OCI-M2 (cell line): ENCODE measurements around the gene BPIFA1.

Experiments used
- DNase-seq: peaks from one replicate; lab custom pipeline; 2025; ENCODE audit not compliant: unreplicated experiment; lab: John Stamatoyannopoulos, UW

BPIFA1 gene

GRCh38 chr20:33235696-33236095 is at the start of gene BPIFA1:
TSS of gene BPIFA1 (plus strand) at chr20:33235996. CDS start at chr20:33237712, 1,716 bp downstream.
- no peak for DNase-seq

DNA sequence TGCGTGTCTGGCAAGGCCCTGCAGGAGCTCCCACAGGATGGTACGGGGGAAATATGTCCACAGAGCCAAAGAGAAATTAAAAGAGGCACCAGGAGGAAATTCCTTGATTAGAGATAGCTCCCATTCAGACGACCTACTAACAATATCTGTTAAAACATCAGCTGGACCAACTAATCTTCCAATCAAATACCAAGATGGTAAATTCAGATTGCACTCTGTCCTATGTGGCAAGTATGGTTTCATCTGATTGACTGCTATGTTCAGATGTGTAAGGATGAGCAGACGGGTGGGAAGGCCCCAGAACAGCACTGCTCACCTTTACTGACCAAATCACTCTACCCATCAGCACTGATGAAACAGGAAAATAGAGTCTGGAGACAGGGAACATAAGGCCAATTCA is 48.3 kb upstream of the BPIFA1 start:
- no peak for DNase-seq

GRCh38 chr20:33188421-33188820 is 47.4 kb upstream of the BPIFA1 start:
- DNase-seq = no peak

DNA sequence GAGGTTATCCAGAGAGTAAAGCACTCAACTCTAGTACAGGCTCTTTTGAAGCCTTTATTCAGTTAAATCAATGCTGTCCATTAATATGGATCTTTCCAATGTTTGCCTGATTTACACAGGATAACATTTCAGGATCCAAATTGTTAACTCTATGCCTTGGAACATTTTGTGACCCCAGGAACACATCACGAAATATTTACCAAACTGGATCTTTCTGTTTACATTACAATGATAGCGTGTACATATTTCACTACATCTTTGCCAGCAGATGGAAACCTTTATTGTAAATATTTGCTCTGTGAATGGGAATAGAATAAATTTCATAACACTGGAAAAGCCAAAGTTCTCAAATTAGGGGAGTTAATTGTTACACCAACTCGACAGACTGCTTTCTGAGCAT is 44.3 kb upstream of the BPIFA1 start:
- no peak for DNase-seq

- no peak for DNase-seq
Observed at GRCh38 chr20:33191955-33192354, 43.8 kb upstream of the BPIFA1 start.

GRCh38 chr20:33192912-33193501 is 42.8 kb upstream of the BPIFA1 start:
- DNase-seq = no peak

GRCh38 chr20:33199026-33199425 is 36.8 kb upstream of the BPIFA1 start:
- DNase-seq = no peak

DNA sequence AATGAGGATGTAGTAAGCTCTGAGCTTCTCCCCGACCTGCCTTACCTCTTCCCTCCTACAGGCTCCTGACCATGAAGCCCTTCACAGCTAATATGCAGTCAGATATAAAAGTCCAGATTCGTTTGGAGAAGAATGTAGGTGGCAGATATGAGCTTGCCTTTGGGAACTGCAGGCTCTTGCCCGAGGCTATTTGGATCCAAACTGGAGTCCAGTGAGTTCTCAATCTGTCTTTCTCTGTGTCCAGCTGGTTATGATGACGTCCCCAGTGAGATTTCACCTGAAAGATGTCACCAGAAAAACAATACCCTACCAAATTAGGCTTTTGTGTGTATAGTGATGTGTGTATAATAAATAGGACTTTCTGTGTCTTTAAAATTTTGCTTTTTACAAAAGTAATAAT is 33.3 kb upstream of the BPIFA1 start:
- DNase-seq = no peak

GRCh38 chr20:33203444-33203843 is 32.4 kb upstream of the BPIFA1 start:
- no peak for DNase-seq

DNA sequence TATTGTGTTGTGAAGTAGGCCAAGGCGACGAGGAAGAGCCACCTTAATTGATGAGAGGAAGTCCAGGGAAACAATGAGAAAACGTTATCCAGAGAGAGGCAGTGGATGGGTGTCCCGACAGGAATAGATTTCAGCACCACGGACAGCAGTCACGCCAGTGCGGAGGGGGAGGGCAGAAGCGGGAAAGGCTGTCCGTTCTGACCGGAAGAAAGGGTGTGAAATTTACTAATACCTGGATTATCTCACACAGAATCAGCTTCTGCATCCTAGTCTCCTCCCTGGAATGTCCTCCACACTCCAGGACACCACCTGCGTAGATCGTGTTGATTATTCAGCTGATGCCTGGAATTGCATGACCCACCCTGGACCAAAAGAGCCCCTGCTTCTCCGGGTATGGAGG is 26.0 kb upstream of the BPIFA1 start:
- DNase-seq = no peak

- no peak for DNase-seq
Observed at GRCh38 chr20:33210371-33210770, 25.4 kb upstream of the BPIFA1 start.

DNA sequence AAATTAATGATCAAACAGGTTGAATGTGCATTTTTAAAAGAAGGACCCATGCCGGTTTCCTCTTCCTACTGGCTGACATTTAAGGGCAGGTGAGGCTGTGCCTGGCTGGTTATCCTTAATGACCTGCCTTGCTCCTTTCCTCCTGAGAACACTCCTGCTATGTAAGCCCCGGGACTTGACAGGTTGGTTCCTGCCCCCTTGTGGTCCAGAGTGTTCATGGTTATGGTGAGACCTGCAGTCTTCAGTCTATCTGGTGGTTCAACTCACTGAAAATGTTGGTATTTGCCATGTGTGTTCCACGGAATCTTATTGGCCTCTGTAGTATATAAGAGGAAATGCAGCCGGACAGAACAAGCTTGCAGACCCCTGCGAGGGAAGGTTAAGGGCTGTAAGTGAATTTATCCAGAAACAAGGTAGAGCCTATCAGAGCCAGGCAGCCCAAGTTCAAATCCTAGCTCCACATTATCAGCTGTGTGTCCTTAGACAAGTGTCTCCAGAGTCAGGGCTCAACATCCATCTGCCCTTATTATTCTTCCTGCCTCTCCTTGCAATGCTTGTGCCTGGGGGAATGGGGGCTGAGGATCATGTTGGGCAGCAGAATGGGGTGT is 23.9 kb upstream of the BPIFA1 start:
- DNase-seq = no peak

DNA sequence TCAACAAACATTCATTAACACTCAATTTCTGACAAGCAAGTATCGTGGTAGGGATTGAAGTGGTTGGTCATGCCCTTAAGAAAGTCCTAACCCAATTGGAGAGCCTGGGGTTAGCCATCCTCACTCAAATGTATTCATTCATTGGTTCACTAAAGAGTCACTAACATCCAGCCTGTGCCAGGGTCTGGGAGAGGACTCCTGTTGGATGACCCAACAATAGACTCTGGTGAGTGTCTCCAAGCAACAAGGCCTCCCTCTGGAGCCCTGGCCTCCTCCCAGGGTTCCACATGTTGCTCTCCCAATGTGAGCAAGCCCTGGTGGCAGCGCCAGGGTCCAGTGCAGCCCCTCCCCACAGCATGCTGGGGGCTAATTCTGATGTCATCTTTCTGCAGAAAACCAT is 18.7 kb upstream of the BPIFA1 start, which contains the start of gene BPIFA3:
Gene BPIFA3 (plus strand): TSS at position 301 of the 400 bp plus-strand sequence. CDS start 185 bp downstream, outside the sequence.
- DNase-seq = no peak

DNA sequence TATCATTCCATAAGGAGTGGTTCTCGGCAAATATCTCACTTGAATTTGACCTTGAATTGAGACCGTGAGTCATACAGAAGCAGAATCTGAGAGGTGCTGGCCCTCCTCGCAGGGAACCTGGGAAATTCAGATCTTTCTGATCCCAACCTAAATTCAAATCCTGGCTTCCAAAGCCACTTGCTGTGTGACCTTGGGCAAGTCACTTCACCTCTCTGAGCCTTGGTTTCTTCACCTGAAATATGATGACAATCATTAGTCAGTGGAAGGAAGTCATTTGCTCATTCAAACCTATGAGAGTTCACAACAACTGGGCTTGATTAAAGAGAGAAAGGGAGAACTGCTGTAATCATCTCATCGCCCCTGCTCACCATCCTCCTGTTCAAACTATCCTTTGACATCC is 11.4 kb upstream of the BPIFA1 start:
- no peak for DNase-seq

DNA sequence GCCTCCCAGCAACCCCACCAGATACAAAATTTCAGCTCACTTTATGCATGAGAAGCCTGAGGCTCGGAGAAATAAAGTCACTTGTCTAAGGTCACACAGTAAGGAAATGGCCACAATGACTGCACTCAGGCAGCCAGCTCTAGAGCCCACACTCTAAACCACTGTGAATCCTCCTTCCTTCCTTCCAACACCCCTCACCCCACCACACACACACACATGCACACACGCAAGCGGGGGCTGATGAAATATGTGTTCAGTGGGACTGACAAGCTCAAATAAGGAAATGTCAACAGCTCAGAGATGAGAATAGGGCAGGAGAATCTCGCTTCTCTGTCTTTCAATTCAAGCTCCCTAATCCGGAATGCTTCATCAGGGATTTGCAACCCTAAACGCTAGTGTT is 6.0 kb upstream of the BPIFA1 start:
- DNase-seq = no peak

DNA sequence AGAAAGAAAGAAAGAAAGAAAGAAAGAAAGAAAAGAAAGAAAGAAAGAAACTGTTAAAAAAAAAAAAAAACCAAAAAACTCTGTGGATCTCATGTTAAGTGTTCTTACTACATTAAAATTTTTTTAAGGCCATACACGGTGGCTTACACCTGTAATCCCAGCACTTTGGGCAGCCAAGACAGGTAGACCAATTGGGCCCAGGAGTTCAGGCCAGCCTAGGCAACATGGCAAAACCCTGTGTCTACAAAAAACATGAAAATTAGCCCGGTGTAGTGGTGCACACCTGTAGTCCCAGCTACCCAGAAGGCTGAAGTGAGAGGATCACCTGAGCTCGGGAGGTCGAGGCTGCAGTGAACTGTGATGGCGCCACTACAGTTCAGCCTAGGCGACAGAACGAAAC is 4.6 kb upstream of the BPIFA1 start:
- no peak for DNase-seq

DNA sequence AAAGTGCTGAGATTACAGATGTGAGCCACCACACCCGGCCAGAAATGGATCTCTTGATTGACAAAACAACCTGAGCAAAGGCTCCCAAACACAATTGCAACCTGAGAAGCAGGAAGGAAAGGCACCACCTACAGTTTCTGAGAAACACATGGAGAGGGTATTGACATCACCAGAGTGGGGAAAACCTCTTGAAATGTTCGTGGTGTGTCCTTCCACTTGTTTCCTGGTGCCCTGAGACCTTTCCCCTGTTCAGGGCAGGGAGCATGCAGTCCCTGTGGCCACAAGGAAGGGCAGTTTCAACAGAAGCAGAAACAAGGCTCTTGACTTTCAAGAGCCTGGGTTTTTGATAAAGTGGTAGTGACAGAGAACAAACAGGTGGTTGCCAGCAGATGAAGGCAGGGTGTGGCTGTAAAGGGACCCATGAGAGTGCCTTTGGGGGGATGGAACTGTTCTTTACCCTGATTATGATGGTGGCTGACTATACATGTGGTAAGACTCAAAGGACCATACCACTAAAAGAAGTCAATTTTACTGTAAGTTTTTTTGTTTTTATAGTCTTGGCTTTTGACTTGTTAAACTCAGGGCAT is 3.2 kb upstream of the BPIFA1 start:
- no peak for DNase-seq

GRCh38 chr20:33233129-33233774 is 2.5 kb upstream of the BPIFA1 start:
- no peak for DNase-seq

GRCh38 chr20:33234050-33234449 is 1.7 kb upstream of the BPIFA1 start:
- no peak for DNase-seq

GRCh38 chr20:33236351-33236750 is 555 bp downstream of the BPIFA1 start:
- no peak for DNase-seq

GRCh38 chr20:33237989-33238388 is 2.2 kb downstream of the BPIFA1 start:
- DNase-seq = no peak

- no peak for DNase-seq
Observed at GRCh38 chr20:33239418-33239817, 3.6 kb downstream of the BPIFA1 start.
